PC-9 (cell line): ENCODE measurements around the gene HTT. TPM values are rescaled to one million over a fixed set of nuclear protein-coding genes. Genes with fewer than 3 reads are reported as not detected.

Experiments used
- BruUV-seq: library from RNA; stranded (reverse); fragments of 400-500 nt; replicated peaks from 2 replicates; lab custom pipeline; 2021; lab: Mats Ljungman, UMichigan
- CTCF ChIA-PET: fragments of 300-600 bp; sonication (Branson Sonifier 250); formaldehyde crosslinking; loops from one replicate; lab custom pipeline; 2022; ENCODE audit warnings: antibody characterized with exemption; lab: Charles Lee
- POLR2A ChIA-PET: fragments of 300-600 bp; sonication (Branson Sonifier 250); formaldehyde crosslinking; loops from one replicate; lab custom pipeline; 2022; ENCODE audit warnings: antibody characterized with exemption; ENCODE audit not compliant: unreplicated experiment; lab: Charles Lee
- DNase-seq, 2 experiments: peaks; one replicate each; pipeline versions ENCODE4 v3.0.0 to v3.0.0-alpha.2; 2015 to 2022; ENCODE audit warnings: mixed read lengths in 1 of 2
- H2AFZ ChIP-seq: fragments of 200-600 bp; sonication (generic); 2 replicates; pipeline ENCODE4 v1.8.1; 2017; ENCODE audit warnings: antibody characterized with exemption
- H3F3A ChIP-seq: fragments of 200-600 bp; sonication (generic); 2 replicates; pipeline ENCODE4 v1.8.1; 2017; ENCODE audit warnings: antibody characterized with exemption, mild to moderate bottlenecking, low read depth; ENCODE audit not compliant: insufficient read depth
- H3K27ac ChIP-seq: fragments of 200-600 bp; sonication (generic); 2 replicates; pipeline ENCODE4 v1.6.1; 2016; ENCODE audit warnings: mixed run types
- H3K27me3 ChIP-seq: fragments of 200-600 bp; sonication (generic); 2 replicates; pipeline ENCODE4 v1.6.1; 2016; ENCODE audit warnings: low read depth, mixed run types; ENCODE audit not compliant: insufficient read depth
- H3K36me3 ChIP-seq: fragments of 200-600 bp; sonication (generic); 2 replicates; pipeline ENCODE4 v1.6.1; 2016; ENCODE audit warnings: low read depth, mixed run types
- H3K4me1 ChIP-seq: fragments of 200-600 bp; sonication (generic); replicated peaks from 2 replicates; pipeline ENCODE4 v1.6.1; 2016; ENCODE audit warnings: mixed run types; ENCODE audit not compliant: insufficient read depth
- H3K4me2 ChIP-seq: fragments of 200-600 bp; sonication (generic); 2 replicates; pipeline ENCODE4 v1.6.1; 2017; ENCODE audit warnings: mixed run types
- H3K4me3 ChIP-seq: fragments of 200-600 bp; sonication (generic); 2 replicates; pipeline ENCODE4 v1.6.1; 2016; ENCODE audit warnings: mixed run types
- H3K79me2 ChIP-seq: fragments of 200-600 bp; sonication (generic); 2 replicates; pipeline ENCODE4 v1.6.1; 2017; ENCODE audit warnings: low read depth, mixed run types
- H3K9me2 ChIP-seq: fragments of 200-600 bp; sonication (generic); 2 replicates; pipeline ENCODE4 v1.8.1; 2017; ENCODE audit warnings: mild to moderate bottlenecking; ENCODE audit not compliant: insufficient read depth
- H3K9me3 ChIP-seq: fragments of 200-600 bp; sonication (generic); 2 replicates; pipeline ENCODE4 v1.8.1; 2016; ENCODE audit warnings: low read depth; ENCODE audit not compliant: insufficient read depth
- H4K20me1 ChIP-seq: fragments of 200-600 bp; sonication (generic); 2 replicates; pipeline ENCODE4 v1.8.1; 2017; ENCODE audit not compliant: insufficient read depth
- CTCF ChIP-seq: fragments of 200-600 bp; sonication (generic); conservative IDR thresholded peaks from 2 replicates; pipeline ENCODE4 v1.6.1; 2017; ENCODE audit warnings: mixed run types, antibody characterized with exemption, mild to moderate bottlenecking, moderate library complexity
- EZH2 ChIP-seq: fragments of 200-600 bp; sonication (generic); IDR thresholded peaks from 2 replicates; pipeline ENCODE4 v1.8.0; 2017; ENCODE audit warnings: antibody characterized with exemption, low read depth
- intact Hi-C: fragments of 100-400 bp; cut with micrococcal nuclease; formaldehyde crosslinking; loops from one replicate; pipeline ENCODE4 v1.10.0; 2022; ENCODE audit not compliant: unreplicated experiment
- total RNA-seq: library from RNA; stranded (reverse); gene quantifications from 2 replicates; pipeline ENCODE4 v1.2.3, GENCODE V29; 2021

Gene HTT
- total RNA-seq, 1 experiment from 2014 or later = 81.7 TPM

GRCh38 chr4:3266076-3266475, 191.6 kb downstream of the HTT start:
- Histone ChIP-seq H3K4me1 (peaks cover 15% of the 10 kb centered on the region), H3K36me3 (no peaks in the 10 kb centered on the region), H3K9me2 (no peaks in the 10 kb centered on the region), H3K27me3 (no peaks in the 10 kb centered on the region), H3K4me2 (no peak overlapping the region), H3F3A (no peaks in the 10 kb centered on the region), H4K20me1 (no peaks in the 10 kb centered on the region), H3K4me3 (no peak overlapping the region), H3K79me2 (no peaks in the 10 kb centered on the region), H2AFZ (no peak overlapping the region), H3K27ac (no peak overlapping the region), H3K9me3 (no peaks in the 10 kb centered on the region)
- CTCF ChIA-PET = no interaction called here
- DNase-seq = no peak
- no TSS peak for BruUV-seq
- POLR2A ChIA-PET = no interaction called here
- no peak for TF ChIP-seq EZH2
- TF ChIP-seq CTCF = no peak
- intact Hi-C loops = no loop called here

- no peaks in the 10 kb centered on the region for H3K9me3 ChIP-seq
- no TSS peak for BruUV-seq
- H3K36me3 ChIP-seq = no peaks in the 10 kb centered on the region
- no peak overlapping the region for H3K4me3 ChIP-seq
- ChIA-PET POLR2A (no interaction called here), CTCF (no interaction called here)
- H3K27ac ChIP-seq = no peak overlapping the region
- H3K79me2 ChIP-seq = no peaks in the 10 kb centered on the region
- no peaks in the 10 kb centered on the region for H3K27me3 ChIP-seq
- peak; percentile 63 to 80 for DNase-seq
- H3F3A ChIP-seq = no peaks in the 10 kb centered on the region
- intact Hi-C loops = no loop called here
- H4K20me1 ChIP-seq = no peaks in the 10 kb centered on the region
- no peak for TF ChIP-seq EZH2
- no peak for TF ChIP-seq CTCF
- H3K4me2 ChIP-seq = peak overlapping the region; percentile 53; the same call in 1 of the 2 replicates
- peaks cover 15% of the 10 kb centered on the region for H3K4me1 ChIP-seq
- H3K9me2 ChIP-seq = no peaks in the 10 kb centered on the region
- H2AFZ ChIP-seq = no peak overlapping the region
These were observed 193.3 kb downstream of the HTT start for GRCh38 chr4:3267576-3268394.

GRCh38 chr4:3268395-3269104, 194.1 kb downstream of the HTT start:
- peak overlapping the region; percentile 53; the same call in 1 of the 2 replicates for H3K4me2 ChIP-seq
- no peaks in the 10 kb centered on the region for H3K27me3 ChIP-seq
- H4K20me1 ChIP-seq = no peaks in the 10 kb centered on the region
- ChIA-PET POLR2A (no interaction called here), CTCF (no interaction called here)
- no peaks in the 10 kb centered on the region for H3K9me2 ChIP-seq
- no peak overlapping the region for H3K4me3 ChIP-seq
- no TSS peak for BruUV-seq
- no peak for DNase-seq
- intact Hi-C loops = no loop called here
- no peak overlapping the region for H2AFZ ChIP-seq
- H3K36me3 ChIP-seq = no peaks in the 10 kb centered on the region
- no peaks in the 10 kb centered on the region for H3K9me3 ChIP-seq
- H3K4me1 ChIP-seq = peaks cover 15% of the 10 kb centered on the region
- no peaks in the 10 kb centered on the region for H3F3A ChIP-seq
- H3K27ac ChIP-seq = no peak overlapping the region
- TF ChIP-seq CTCF (no peak), EZH2 (no peak)
- H3K79me2 ChIP-seq = no peaks in the 10 kb centered on the region
